Measurements from ENCODE around the gene MDFIC2.

The MDFIC2 gene

DNA sequence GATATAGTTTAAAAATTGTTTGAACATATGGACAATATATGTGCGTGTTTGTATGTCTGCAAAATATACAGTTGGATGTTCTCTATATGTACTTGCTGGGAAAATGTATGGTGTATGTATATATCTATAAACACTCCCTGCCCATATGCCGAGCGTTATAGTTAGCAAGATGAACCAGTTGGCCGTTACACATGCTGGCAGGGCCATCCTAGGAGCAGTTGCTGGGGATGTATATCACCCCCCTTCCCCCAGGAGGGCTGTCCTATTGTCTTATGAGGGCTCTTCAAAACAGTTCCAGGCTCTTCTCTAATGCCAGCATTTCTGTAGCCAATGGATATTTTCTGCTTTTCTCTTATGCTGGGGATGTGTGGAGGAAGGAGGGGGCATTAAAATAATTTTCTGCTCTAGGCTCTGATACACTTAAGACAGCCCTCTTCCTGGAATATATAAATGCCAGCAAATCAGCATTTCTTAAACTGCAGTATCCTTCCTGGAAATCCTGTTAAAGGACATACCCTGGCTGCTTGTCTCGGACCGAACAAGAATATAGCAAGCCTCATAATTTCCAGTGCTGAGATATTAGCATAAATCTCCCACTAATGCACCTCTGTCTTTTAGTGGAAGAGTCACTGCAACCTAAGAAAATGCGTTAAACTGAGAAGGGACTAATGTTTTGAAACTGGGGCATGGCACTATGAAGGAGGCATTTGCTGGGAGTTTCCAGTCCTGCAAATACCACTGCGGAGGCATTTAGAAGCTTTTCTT is 134.4 kb downstream of the MDFIC2 start:
- no peak for DNase-seq

DNA sequence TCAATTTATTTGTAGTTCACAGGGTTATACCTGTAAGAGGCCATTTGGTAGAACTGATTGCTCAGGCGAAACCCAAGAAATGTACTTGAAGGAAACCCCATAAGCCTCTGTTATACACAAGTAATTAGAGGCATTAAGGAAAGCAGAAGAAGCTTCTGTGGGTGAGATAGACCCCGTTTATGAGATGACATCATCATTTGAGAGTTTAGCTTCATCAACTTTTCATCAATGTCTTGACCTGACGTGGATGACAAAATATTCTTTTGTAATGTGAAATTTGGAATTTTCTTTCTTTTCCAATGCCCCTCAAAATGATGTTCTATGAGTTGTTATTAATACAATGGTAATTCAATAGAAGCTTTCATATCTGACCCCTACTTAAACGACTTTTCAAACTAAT is 136.2 kb downstream of the MDFIC2 start:
- DNase-seq = no peak

DNA sequence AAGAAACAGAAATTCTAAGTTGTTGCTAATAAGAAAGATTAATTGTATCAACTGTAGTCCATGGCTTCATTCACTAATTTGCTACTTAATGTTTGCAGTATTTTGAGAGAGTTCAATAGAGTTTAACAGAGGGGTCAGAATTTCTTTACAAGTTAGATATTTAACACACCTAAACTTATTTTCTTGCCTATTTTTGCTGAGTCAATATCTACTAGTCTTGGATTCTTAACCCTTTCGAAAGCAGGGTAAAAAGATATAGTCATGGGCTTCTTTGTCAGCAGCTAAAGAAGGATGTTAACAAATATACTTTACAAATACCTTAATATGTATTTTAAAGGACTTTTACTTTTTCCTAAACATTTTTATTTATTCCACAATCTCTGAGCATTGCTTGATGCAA is 155.6 kb downstream of the MDFIC2 start:
- no peak for DNase-seq

DNA sequence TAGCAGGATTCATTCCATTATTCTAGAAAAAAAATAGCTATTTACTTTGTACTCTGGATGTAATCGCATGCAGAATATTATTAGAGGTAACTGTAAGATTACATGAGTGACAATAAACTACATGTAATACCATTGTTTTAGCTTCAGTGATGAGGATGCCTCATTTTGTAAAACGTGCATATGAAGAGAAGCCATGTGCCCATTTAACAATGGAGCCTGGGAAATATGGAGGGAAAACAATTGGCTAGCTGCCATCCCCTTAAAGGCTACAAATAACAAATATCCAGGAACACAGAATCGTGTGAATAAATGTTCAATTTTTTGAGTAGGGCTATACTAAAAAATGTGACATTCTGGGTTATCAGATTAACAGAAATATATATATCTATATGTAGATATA is 161.8 kb downstream of the MDFIC2 start:
- no peak for DNase-seq

DNA sequence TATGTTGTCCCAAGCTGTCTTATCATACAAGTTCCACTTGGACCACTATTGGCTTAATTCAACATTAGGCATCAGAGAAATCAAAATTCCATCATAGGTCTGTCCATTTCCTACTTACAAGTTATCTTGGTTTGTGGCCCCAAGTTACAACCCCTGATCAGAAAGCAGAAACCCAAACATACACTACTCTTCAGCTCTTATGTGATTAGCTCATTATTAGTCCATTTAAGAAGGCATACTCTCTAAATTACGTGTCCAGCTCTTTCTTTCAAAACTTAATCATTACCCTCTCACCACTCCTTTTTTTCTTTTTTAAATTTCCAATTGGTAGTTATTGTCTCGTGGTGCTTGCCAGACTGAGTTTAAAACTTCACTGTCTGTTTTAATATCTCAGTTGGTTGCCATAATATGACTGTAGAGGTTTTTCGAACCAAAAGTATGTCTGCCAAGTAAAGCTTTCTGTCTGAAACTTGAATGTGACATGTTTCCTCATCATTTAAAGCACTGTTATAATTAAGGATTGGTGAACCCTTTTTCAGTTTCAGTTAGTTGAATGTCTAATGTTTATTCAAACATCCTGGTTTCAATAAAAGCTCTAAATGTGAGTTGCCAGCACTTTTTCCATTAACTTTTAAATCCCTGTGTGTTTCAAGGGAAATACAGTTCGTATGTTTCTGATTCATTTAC is 162.6 kb downstream of the MDFIC2 start:
- DNase-seq = no peak

Data from activated CD4-positive, alpha-beta T cell treated with anti-CD3 and anti-CD28 coated beads for 1 hour (primary cell).